Mucosa of descending colon (tissue), 3 donors: ENCODE data around the gene THSD7B. TPM values are rescaled to one million over a fixed set of nuclear protein-coding genes. Genes with fewer than 3 reads are reported as not detected.
A peak's percentile ranks its signal among the peaks of the same experiment; 100 is the strongest.

Experiments used
- ATAC-seq: fragments of 200-7000 bp; cut with Tn5 transposase; one replicate; pipeline ENCODE4 v1.9.1; 2020; ENCODE audit warnings: mild to moderate bottlenecking, moderate library complexity
- DNase-seq, 3 donors: peaks; one replicate each; pipeline ENCODE4 v3.0.0-alpha.2; 2020
- H3K36me3 ChIP-seq: fragments of 200-600 bp; one replicate; pipeline ENCODE4 v1.8.0; 2021; ENCODE audit warnings: low read depth, mild to moderate bottlenecking
- H3K4me1 ChIP-seq: fragments of 200-600 bp; one replicate; pipeline ENCODE4 v1.8.0; 2021; ENCODE audit warnings: low read depth, mild to moderate bottlenecking
- H3K4me3 ChIP-seq: fragments of 200-600 bp; one replicate; pipeline ENCODE4 v1.8.0; 2021; ENCODE audit warnings: mild to moderate bottlenecking
- H3K9me3 ChIP-seq: fragments of 200-600 bp; one replicate; pipeline ENCODE4 v1.8.0; 2021; ENCODE audit warnings: mild to moderate bottlenecking
- CTCF ChIP-seq: fragments of 200-600 bp; IDR thresholded peaks from one replicate; pipeline ENCODE4 v1.8.0; 2022; ENCODE audit warnings: antibody characterized with exemption, mild to moderate bottlenecking
- intact Hi-C, 2 donors: fragments of 100-400 bp; cut with DNase I in 1 of 2; cut with micrococcal nuclease in 1 of 2; formaldehyde crosslinking; loops; one replicate each; pipeline versions ENCODE4 v1.11.0 to v1.11.1; 2022; cut with DNase I, micrococcal nuclease
- total RNA-seq, 3 donors: library from RNA; stranded (reverse); fragmentation: NEBNext Ultra II Directional in 2 of 3; extraction: Animal tissue kit (Norgen Biotek cat#: 25700) in 2 of 3; gene quantifications; one replicate each; pipeline versions ENCODE4 v1.2.1 to v1.2.4, GENCODE V29; 2021 to 2023
- donor health status: DM: no; HTN: no; CAD: no; lungs with moderate emphysema.
- donor health status: DM: no; HTN: no; CAD: no.
- donor health status: DM: no; HTN: yes; CAD: no.

THSD7B gene
- total RNA-seq, 3 donors from 2014 or later, result 0.85 TPM; not detected in 2

- Histone ChIP-seq H3K9me3 (peaks cover 4% of the 10 kb centered on the region), H3K36me3 (no peaks in the 10 kb centered on the region), H3K4me3 (no peak overlapping the region), H3K4me1 (no peaks in the 10 kb centered on the region)
- no peak for ATAC-seq
- TF ChIP-seq CTCF, result no peak
- intact Hi-C loops, result no loop called here
- peak in 1 of 3 donors; percentile 25 for DNase-seq
These were observed 941.7 kb downstream of the THSD7B start for GRCh38 chr2:137706786-137707613.

GRCh38 chr2:137708311-137708710 lies 943.0 kb downstream of the THSD7B start:
- TF ChIP-seq CTCF, result no peak
- no peaks in the 10 kb centered on the region for H3K36me3 ChIP-seq
- no peaks in the 10 kb centered on the region for H3K9me3 ChIP-seq
- DNase-seq, result no peak
- H3K4me3 ChIP-seq, result no peak overlapping the region
- H3K4me1 ChIP-seq, result no peaks in the 10 kb centered on the region
- intact Hi-C loops, result no loop called here
- no peak for ATAC-seq

GRCh38 chr2:137715731-137716191 lies 950.4 kb downstream of the THSD7B start:
- Histone ChIP-seq H3K9me3 (peaks cover 2% of the 10 kb centered on the region), H3K4me3 (no peak overlapping the region), H3K4me1 (no peaks in the 10 kb centered on the region), H3K36me3 (no peaks in the 10 kb centered on the region)
- DNase-seq (peak in 1 of 3 donors; percentile 34), ATAC-seq (no peak)
- intact Hi-C loops, result no loop called here
- TF ChIP-seq CTCF, result no peak

- Histone ChIP-seq H3K9me3 (peaks cover 2% of the 10 kb centered on the region), H3K36me3 (no peaks in the 10 kb centered on the region), H3K4me3 (no peak overlapping the region), H3K4me1 (no peaks in the 10 kb centered on the region)
- DNase-seq (no peak), ATAC-seq (no peak)
- intact Hi-C loops, result no loop called here
- no peak for TF ChIP-seq CTCF
These were observed 953.4 kb downstream of the THSD7B start for GRCh38 chr2:137718786-137719185.

GRCh38 chr2:137721733-137722132 lies 956.4 kb downstream of the THSD7B start:
- Histone ChIP-seq H3K4me3 (no peak overlapping the region), H3K4me1 (no peaks in the 10 kb centered on the region), H3K36me3 (no peaks in the 10 kb centered on the region), H3K9me3 (no peaks in the 10 kb centered on the region)
- intact Hi-C loops, result no loop called here
- ATAC-seq (no peak), DNase-seq (no peak)
- no peak for TF ChIP-seq CTCF
